WI38 (cell line): ENCODE measurements around the gene PTPRZ1.
A peak's percentile ranks its signal among the peaks of the same experiment; 100 is the strongest.

Experiments
- H3K4me3 ChIP-seq: 2 replicates; pipeline ENCODE4 v1.5.1; 2011; ENCODE audit warnings: low read depth, mild to moderate bottlenecking, control low read depth, low read length
- CTCF ChIP-seq: IDR thresholded peaks from 2 replicates; pipeline ENCODE4 v1.5.1; 2012; ENCODE audit warnings: low read depth, mild to moderate bottlenecking, control low read depth, low read length

PTPRZ1 gene

GRCh38 chr7:121872831-121873288, at the start of gene PTPRZ1:
Gene PTPRZ1, plus strand, starts transcription at chr7:121873161. Its CDS starts 339 bp downstream, at chr7:121873500.
- H3K4me3 ChIP-seq = peak within 1 kb of the TSS; percentile 52
- no peak for TF ChIP-seq CTCF

- no peak overlapping the region for H3K4me3 ChIP-seq
- TF ChIP-seq CTCF = no peak
Observed at GRCh38 chr7:121824276-121824675, 48.7 kb upstream of the PTPRZ1 start.

- no peak for TF ChIP-seq CTCF
- no peak overlapping the region for H3K4me3 ChIP-seq
Observed at GRCh38 chr7:121831351-121831750, 41.6 kb upstream of the PTPRZ1 start.

GRCh38 chr7:121831801-121832200, 41.2 kb upstream of the PTPRZ1 start:
- no peak overlapping the region for H3K4me3 ChIP-seq
- TF ChIP-seq CTCF = no peak

- TF ChIP-seq CTCF = no peak
- H3K4me3 ChIP-seq = no peak overlapping the region
Observed at GRCh38 chr7:121832347-121832746, 40.6 kb upstream of the PTPRZ1 start.

GRCh38 chr7:121833991-121834390, 39.0 kb upstream of the PTPRZ1 start:
- H3K4me3 ChIP-seq = no peak overlapping the region
- TF ChIP-seq CTCF = no peak

- no peak for TF ChIP-seq CTCF
- no peak overlapping the region for H3K4me3 ChIP-seq
Observed at GRCh38 chr7:121837462-121837861, 35.5 kb upstream of the PTPRZ1 start.
